AG04449 (cell line): ENCODE data around the gene VAV2.

ENCODE experiments used
- CTCF ChIA-PET: fragments of 350-600 bp; formaldehyde crosslinking; extraction: SDS; loops from one replicate; lab custom pipeline; 2021; ENCODE audit warnings: antibody characterized with exemption; lab: Yijun Ruan, JAX
- POLR2A ChIA-PET: fragments of 400-600, 350-600 bp; formaldehyde crosslinking; extraction: SDS; loops from one replicate; lab custom pipeline; 2020; ENCODE audit warnings: antibody characterized with exemption, inconsistent platforms; lab: Yijun Ruan, JAX
- DNase-seq: peaks from one replicate; pipeline ENCODE4 v3.0.0-alpha.2; 2010; ENCODE audit warnings: low read depth, low spot score
- H3K4me3 ChIP-seq: 2 replicates; pipeline ENCODE4 v1.5.1; 2011; ENCODE audit warnings: low read depth, mild to moderate bottlenecking, control low read depth, low read length
- TF ChIP-seq, protein P1 (sequence below): IDR thresholded peaks from one replicate; pipeline ENCODE4 v1.5.1; 2011; ENCODE audit warnings: mild to moderate bottlenecking, moderate library complexity, low read length, control low read depth, inconsistent platforms; ENCODE audit not compliant: insufficient read depth; ENCODE audit errors: missing control alignments

VAV2 gene

DNA sequence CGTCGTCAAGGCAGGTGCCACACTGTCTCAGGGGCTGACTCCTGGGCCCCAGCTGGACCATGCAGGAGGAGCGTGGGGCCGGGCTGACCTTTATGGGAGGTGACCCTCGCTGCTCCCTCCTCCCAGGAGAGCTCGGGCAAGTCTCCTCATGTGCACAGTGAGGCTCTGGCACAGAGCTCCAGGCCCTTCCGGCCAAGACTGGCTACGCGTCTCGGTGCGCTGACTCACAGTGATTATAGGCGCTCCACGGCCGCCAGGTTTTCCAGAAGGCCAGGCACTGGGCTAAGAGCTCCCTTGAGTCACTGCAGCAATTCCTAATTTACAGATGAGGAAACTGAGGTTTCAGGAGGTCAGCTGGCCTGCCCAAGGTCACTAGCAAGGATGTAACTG, 47.4 kb downstream of the VAV2 start:
- POLR2A ChIA-PET = no interaction called here
- CTCF ChIA-PET = interaction anchor here (2.6 kb wide), 1 partner anchor 12 kb away, joined by 11 read pairs; no protein-coding TSS in a partner anchor
- DNase-seq = no peak
- TF ChIP-seq, protein P1, sequence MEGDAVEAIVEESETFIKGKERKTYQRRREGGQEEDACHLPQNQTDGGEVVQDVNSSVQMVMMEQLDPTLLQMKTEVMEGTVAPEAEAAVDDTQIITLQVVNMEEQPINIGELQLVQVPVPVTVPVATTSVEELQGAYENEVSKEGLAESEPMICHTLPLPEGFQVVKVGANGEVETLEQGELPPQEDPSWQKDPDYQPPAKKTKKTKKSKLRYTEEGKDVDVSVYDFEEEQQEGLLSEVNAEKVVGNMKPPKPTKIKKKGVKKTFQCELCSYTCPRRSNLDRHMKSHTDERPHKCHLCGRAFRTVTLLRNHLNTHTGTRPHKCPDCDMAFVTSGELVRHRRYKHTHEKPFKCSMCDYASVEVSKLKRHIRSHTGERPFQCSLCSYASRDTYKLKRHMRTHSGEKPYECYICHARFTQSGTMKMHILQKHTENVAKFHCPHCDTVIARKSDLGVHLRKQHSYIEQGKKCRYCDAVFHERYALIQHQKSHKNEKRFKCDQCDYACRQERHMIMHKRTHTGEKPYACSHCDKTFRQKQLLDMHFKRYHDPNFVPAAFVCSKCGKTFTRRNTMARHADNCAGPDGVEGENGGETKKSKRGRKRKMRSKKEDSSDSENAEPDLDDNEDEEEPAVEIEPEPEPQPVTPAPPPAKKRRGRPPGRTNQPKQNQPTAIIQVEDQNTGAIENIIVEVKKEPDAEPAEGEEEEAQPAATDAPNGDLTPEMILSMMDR = no peak
- H3K4me3 ChIP-seq = no peak overlapping the region

DNA sequence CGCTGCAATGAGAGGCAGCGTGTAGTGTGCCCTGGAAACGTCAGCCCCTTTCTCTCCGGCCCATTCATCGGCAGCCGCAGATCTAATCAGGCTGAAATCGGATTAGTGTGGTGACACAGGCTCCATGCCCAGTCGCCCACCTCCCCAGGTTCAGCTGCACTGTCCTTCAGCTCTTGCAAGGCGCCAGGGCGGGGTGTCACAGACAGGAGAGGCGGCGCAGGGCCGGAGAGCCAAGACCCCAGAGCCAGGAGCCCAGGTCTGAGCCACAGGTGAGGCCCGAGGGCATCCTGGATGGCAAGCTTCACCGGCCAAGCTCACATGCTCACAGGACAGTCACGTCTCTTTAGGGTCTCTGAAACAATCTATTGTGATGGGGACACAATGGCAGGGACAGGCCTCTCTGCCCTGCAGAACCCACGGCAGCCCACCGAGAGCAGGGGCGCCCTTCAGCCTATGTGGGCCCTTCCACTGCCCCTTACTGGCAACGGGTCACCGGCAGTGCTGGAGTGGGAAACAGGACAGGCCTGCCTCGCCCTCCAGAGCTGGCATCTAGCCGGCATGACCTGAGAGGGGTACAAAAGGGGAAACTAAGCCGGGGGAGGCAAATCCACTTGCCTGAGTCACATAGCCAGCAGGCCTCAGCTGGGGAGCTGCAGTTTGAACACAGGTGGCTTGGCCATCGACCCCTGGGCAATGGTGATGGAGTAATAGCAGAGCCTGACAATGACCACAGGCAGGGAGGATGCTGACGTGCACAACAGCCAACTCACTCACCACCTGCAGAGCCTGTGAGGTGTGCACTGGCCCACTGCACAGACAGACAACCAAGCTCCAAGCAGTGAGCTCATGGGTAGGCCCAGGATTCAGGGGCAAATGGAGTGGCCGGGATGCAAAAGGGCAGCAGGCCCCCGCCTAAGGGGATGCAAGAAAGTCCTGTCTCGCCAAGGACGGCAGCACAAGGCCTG, 48.1 kb downstream of the VAV2 start:
- ChIA-PET POLR2A (no interaction called here), CTCF (interaction anchor here (2.6 kb wide), 1 partner anchor 12 kb away, joined by 11 read pairs; no protein-coding TSS in a partner anchor)
- TF ChIP-seq, protein P1 = no peak
- no peak for DNase-seq
- no peak overlapping the region for H3K4me3 ChIP-seq

DNA sequence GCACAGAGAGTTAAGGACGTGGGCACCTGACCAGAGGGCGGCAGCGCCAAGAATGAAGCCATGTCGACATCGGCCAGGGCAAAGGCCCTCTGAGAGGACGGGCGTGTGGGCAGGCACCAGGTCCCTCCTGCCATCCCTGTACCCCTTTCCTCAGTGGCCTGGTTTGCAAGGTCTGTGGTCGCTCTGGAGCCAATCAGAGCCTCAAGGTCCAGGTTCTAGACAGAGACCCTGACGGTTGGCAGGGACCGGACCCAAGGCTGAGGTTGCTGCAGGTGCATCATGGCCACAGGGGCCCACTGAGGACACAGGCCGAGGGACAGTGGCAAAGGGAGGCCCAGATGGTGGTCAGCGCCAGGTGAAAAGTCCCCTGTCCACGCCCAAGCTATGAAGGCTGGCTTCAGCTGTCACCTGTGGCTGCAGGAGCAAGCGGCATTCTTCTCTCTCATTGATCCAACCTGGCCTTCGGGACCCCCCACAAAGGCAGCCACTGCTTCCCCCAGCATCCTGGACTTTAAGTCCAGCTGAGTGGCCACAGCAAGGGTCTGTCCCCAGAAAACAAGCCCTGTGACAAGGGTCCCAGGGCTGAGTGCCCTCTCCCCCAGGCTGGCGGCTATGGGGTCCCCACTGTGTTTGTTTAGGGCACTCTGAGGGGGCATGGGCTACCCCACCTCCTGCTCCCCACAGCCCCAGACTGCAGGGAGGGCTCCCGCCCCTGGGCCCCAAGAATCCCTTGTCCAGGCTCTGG, 48.9 kb downstream of the VAV2 start:
- TF ChIP-seq, protein P1 = no peak
- CTCF ChIA-PET = no interaction called here

DNA sequence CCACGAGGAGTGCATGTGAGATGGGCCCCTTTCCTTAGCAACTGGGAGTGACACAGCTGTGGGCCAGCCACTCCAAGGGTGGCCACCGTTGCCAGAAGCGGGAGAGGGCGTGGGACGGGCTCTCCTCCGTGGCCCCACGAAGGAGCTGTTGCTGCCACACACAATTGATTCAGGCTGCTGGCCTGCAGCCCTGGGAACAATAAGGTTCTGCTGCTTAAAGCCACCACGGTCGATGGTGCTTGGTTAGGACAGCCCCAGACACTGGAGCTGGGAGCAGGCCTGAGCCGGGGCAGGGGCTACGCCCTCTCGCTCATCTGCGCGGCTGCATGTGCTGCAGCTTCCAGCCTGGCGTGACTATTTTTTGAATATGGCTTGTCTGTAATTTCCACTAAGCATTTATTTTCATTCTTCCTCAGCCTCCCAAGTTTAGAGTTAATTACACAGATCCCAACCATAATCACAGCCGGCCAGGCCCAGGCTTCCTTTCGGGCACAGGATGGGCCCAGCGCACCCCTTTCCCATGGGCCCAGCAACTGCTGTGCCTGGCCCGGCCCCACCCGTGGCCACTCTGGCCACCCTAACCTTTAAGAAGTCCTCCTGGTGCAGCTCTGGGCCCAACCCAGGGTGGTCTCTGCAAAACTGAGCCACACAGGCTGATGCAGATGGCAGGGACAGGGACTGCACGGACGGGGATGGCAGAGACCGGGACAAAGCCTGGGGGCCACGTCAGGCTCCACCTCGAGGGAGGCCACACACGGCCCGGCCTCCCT, 49.7 kb downstream of the VAV2 start:
- DNase-seq = no peak
- H3K4me3 ChIP-seq = no peak overlapping the region
- ChIA-PET CTCF (interaction anchor here (0.6 kb wide), 1 partner anchor 51 kb away, joined by 3 read pairs; no protein-coding TSS in a partner anchor), POLR2A (no interaction called here)
- TF ChIP-seq, protein P1 = no peak

More for the DNA sequence above, 48.9 kb downstream of the VAV2 start:
- POLR2A ChIA-PET = no interaction called here
- no peak overlapping the region for H3K4me3 ChIP-seq
- DNase-seq = no peak

DNA sequence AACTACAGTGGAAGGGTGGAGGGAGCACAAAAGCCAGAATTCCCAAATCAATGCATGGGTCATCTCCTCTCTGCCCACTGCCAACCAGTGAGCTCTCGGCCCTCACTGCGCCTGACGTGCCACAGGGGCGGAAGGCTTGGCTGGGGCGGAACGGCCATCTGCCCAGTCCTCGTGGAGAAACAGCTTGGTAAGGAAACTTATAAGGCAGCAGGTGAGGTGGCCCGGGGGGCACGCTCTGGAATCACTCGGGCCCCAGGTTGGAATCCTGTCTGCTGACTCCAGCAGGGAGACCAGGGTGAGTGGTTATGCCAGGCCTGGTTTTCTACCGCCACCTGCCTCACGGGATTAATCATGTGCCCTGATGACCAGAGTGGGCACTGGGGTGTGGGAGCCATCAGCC, 52.3 kb downstream of the VAV2 start:
- no peak overlapping the region for H3K4me3 ChIP-seq
- no peak for DNase-seq
- CTCF ChIA-PET = interaction anchor here (1.2 kb wide), 1 partner anchor 157 kb away, joined by 3 read pairs; no protein-coding TSS in a partner anchor
- TF ChIP-seq, protein P1 = no peak
- POLR2A ChIA-PET = no interaction called here
